ENCODE data around the gene SPEG. TPM values are rescaled to one million over a fixed set of nuclear protein-coding genes. Genes with fewer than 3 reads are reported as not detected.

Gene SPEG
- total RNA-seq, 6 donors from 2014 or later, result 2.3 to 8.9 (median 4.9) TPM

- Histone ChIP-seq H3K4me3 (no peak overlapping the region), H3K36me3 (no peaks in the 10 kb centered on the region), H3K27me3 (no peaks in the 10 kb centered on the region), H3K27ac (no peak overlapping the region), H3K9me3 (no peaks in the 10 kb centered on the region), H3K4me1 (peaks cover 4 to 15% (median 8%) of the 10 kb centered on the region in 4 donors)
- TF ChIP-seq POLR2A (IDR thresholded peaks at IDR 0.05), result no peak
- no peak for TF ChIP-seq POLR2AphosphoS5 (IDR thresholded peaks at IDR 0.05)
- TF ChIP-seq CTCF (IDR thresholded peaks at IDR 0.05), result no peak
- TF ChIP-seq EP300 (IDR thresholded peaks at IDR 0.05), result no peak
- ATAC-seq (ENCODE audit: low FRiP score in 2 of 2) (peak in 1 of 2 donors; percentile 30), DNase-seq (no peak)
- 84 to 91% methylated on average over 8 of the region's 8 CpGs for WGBS, 2 donors
These were observed 33.0 kb upstream of the SPEG start for GRCh38 chr2:219401606-219402005.

- 19 to 21% methylated on average over 15 of the region's 15 CpGs for WGBS, 2 donors
- peak in 1 of 2 donors; percentile 63 for DNase-seq
- Histone ChIP-seq H3K27me3 (no peaks in the 10 kb centered on the region), H3K9me3 (no peaks in the 10 kb centered on the region), H3K4me3 (no peak overlapping the region), H3K36me3 (no peaks in the 10 kb centered on the region), H3K4me1 (peaks cover 4 to 15% (median 8%) of the 10 kb centered on the region in 4 donors), H3K27ac (no peak overlapping the region)
- peak; percentile 65 to 92 for ATAC-seq (ENCODE audit: low FRiP score in 2 of 2)
- TF ChIP-seq POLR2A (IDR thresholded peaks at IDR 0.05) (no peak), CTCF (IDR thresholded peaks at IDR 0.05) (peak; percentile 71 to 94 (median 80))
These were observed 31.8 kb upstream of the SPEG start for GRCh38 chr2:219402665-219403515.

GRCh38 chr2:219403861-219404260 lies 30.8 kb upstream of the SPEG start:
- no peak for DNase-seq
- ATAC-seq (ENCODE audit: low FRiP score in 2 of 2), result no peak
- H3K36me3 ChIP-seq, result no peaks in the 10 kb centered on the region
- H3K9me3 ChIP-seq, result no peaks in the 10 kb centered on the region
- H3K27me3 ChIP-seq, result no peaks in the 10 kb centered on the region
- H3K27ac ChIP-seq, result no peak overlapping the region
- H3K4me3 ChIP-seq, result no peak overlapping the region
- peaks cover 0 to 11% (median 6%) of the 10 kb centered on the region in 4 donors for H3K4me1 ChIP-seq
- TF ChIP-seq POLR2AphosphoS5 (IDR thresholded peaks at IDR 0.05) (no peak), EP300 (IDR thresholded peaks at IDR 0.05) (no peak), CTCF (IDR thresholded peaks at IDR 0.05) (no peak), POLR2A (IDR thresholded peaks at IDR 0.05) (no peak)
- WGBS, 2 donors, result 84 to 85% methylated on average over 9 of the region's 9 CpGs

GRCh38 chr2:219404291-219404910 lies 30.2 kb upstream of the SPEG start:
- ATAC-seq (ENCODE audit: low FRiP score in 2 of 2), result no peak
- no peak for DNase-seq
- H3K36me3 ChIP-seq, result no peaks in the 10 kb centered on the region
- peak overlapping the region in 1 of 4 donors; percentile 33 for H3K27ac ChIP-seq
- WGBS, 2 donors, result 74 to 85% methylated on average over 10 of the region's 10 CpGs
- peaks cover 0 to 8% (median 5%) of the 10 kb centered on the region in 4 donors for H3K4me1 ChIP-seq
- no peaks in the 10 kb centered on the region for H3K27me3 ChIP-seq
- no peak overlapping the region for H3K4me3 ChIP-seq
- no peak for TF ChIP-seq EP300 (IDR thresholded peaks at IDR 0.05)
- TF ChIP-seq POLR2AphosphoS5 (IDR thresholded peaks at IDR 0.05), result no peak
- TF ChIP-seq POLR2A (IDR thresholded peaks at IDR 0.05), result no peak
- TF ChIP-seq CTCF (IDR thresholded peaks at IDR 0.05), result no peak
- H3K9me3 ChIP-seq, result no peaks in the 10 kb centered on the region

Data from upper lobe of left lung (tissue), 6 donors.